A549 (cell line): Measurements from ENCODE around the gene NCCRP1. TPM values are rescaled to one million over a fixed set of nuclear protein-coding genes. Genes with fewer than 3 reads are reported as not detected.
A peak's percentile ranks its signal among the peaks of the same experiment; 100 is the strongest.

Source experiments
- ATAC-seq, 2 experiments: fragments of 200-7000 bp in 1 of 2; fragments of >200 bp in 1 of 2; cut with Nextera tagmentation in 1 of 2; cut with Tn5 transposase in 1 of 2; 3 replicates each; pipeline versions ENCODE4 v1.8.0 to v1.9.1; 2018 to 2020; ENCODE audit warnings: mild to moderate bottlenecking in 1 of 2, moderate library complexity in 1 of 2
- CTCF ChIA-PET: fragments of 300-600 bp; sonication (Branson Sonifier 250); formaldehyde crosslinking; extraction: SDS; loops from one replicate; lab custom pipeline; 2021; ENCODE audit warnings: antibody characterized with exemption, inconsistent platforms; lab: Yijun Ruan, JAX
- POLR2A ChIA-PET: fragments of 350-600 bp; formaldehyde crosslinking; extraction: SDS; loops from one replicate; lab custom pipeline; 2021; ENCODE audit warnings: antibody characterized with exemption, inconsistent platforms; lab: Yijun Ruan, JAX
- DNase-seq, 2 experiments: peaks; one replicate each; pipeline versions ENCODE4 v3.0.0 to v3.0.0-alpha.2; 2011 to 2016; ENCODE audit warnings: low read depth in 1 of 2, low spot score in 1 of 2
- FAIRE-seq: peaks from 2 replicates; lab custom pipeline; 2011; peaks lifted over from hg19 to GRCh38; lab: Jason Lieb, UNC
- H3K27ac ChIP-seq, 2 experiments: fragments of >200 bp; sonication (Bioruptor Twin); formaldehyde crosslinking; 3 replicates each; pipeline ENCODE4 v1.5.1; 2016 to 2017
- H3K4me1 ChIP-seq: fragments of >200 bp; sonication (Bioruptor Twin); formaldehyde crosslinking; 3 replicates; pipeline ENCODE4 v1.6.1; 2016
- H3K4me2 ChIP-seq: fragments of >200 bp; sonication (Bioruptor Twin); formaldehyde crosslinking; 3 replicates; pipeline ENCODE4 v1.6.1; 2016
- H3K4me3 ChIP-seq: fragments of >200 bp; sonication (Bioruptor Twin); formaldehyde crosslinking; 3 replicates; pipeline ENCODE4 v1.5.1; 2016
- H3K9me3 ChIP-seq: fragments of >200 bp; sonication (Bioruptor Twin); formaldehyde crosslinking; 3 replicates; pipeline ENCODE4 v1.6.1; 2016
- CBX2 ChIP-seq: fragments of 200-600 bp; sonication (generic); IDR thresholded peaks from 2 replicates; pipeline ENCODE4 v1.6.1; 2016; ENCODE audit warnings: low read depth, mild to moderate bottlenecking, borderline replicate concordance
- CBX8 ChIP-seq: fragments of 200-600 bp; sonication (generic); IDR thresholded peaks from 2 replicates; pipeline ENCODE4 v1.6.1; 2016
- CEBPB ChIP-seq, 2 experiments: fragments of >200 bp in 1 of 2; sonication (Bioruptor Twin) in 1 of 2; formaldehyde crosslinking in 1 of 2; IDR thresholded peaks; 2 replicates each; pipeline ENCODE4 v1.6.1; 2012 to 2016
- CHD2 ChIP-seq: fragments of 150-350 bp; IDR thresholded peaks from 2 replicates; pipeline ENCODE4 v1.6.1; 2014; ENCODE audit warnings: low read length; ENCODE audit not compliant: partially characterized antibody
- CHD4 ChIP-seq: fragments of 200-600 bp; sonication (generic); IDR thresholded peaks from 2 replicates; pipeline ENCODE4 v1.6.1; 2016; ENCODE audit warnings: antibody characterized with exemption, mild to moderate bottlenecking, borderline replicate concordance
- CTCF ChIP-seq: fragments of >200 bp; sonication (Bioruptor Twin); formaldehyde crosslinking; IDR thresholded peaks from 3 replicates; pipeline ENCODE4 v1.5.1; 2016
- EHMT2 ChIP-seq: fragments of 200-600 bp; sonication (generic); IDR thresholded peaks from 2 replicates; pipeline ENCODE4 v1.6.1; 2016; ENCODE audit warnings: antibody characterized with exemption, low read depth, mild to moderate bottlenecking, moderate library complexity
- FOSB ChIP-seq: fragments of 250-450 bp; sonication (Bioruptor Pico); IDR thresholded peaks from 2 replicates; pipeline ENCODE4 v1.5.0; 2020; ENCODE audit warnings: mild to moderate bottlenecking, moderate library complexity
- FOSL2 ChIP-seq, 2 experiments: fragments of 450-650 bp in 1 of 2; fragments of >200 bp in 1 of 2; sonication (Bioruptor Twin) in 1 of 2; formaldehyde crosslinking; IDR thresholded peaks; 2 replicates each; pipeline versions ENCODE4 v1.5.0 to v1.6.1; 2016 to 2020; ENCODE audit warnings: mild to moderate bottlenecking in 1 of 2, moderate library complexity in 1 of 2
- FOXS1 ChIP-seq: fragments of 250-450 bp; sonication (Bioruptor Pico); IDR thresholded peaks from 2 replicates; pipeline ENCODE4 v1.5.0; 2020; ENCODE audit warnings: mild to moderate bottlenecking, moderate library complexity
- HOXB13 ChIP-seq: fragments of 250-450 bp; sonication (Bioruptor Pico); IDR thresholded peaks from 2 replicates; pipeline ENCODE4 v1.5.0; 2020; ENCODE audit warnings: low read depth, mild to moderate bottlenecking, moderate library complexity
- JUN ChIP-seq, 2 experiments: fragments of >200 bp; sonication (Bioruptor Twin); formaldehyde crosslinking; IDR thresholded peaks; 2 replicates in 1 of 2; 3 replicates in 1 of 2; pipeline ENCODE4 v1.6.1; 2016 to 2017
- MAX ChIP-seq: IDR thresholded peaks from 2 replicates; pipeline ENCODE4 v1.6.1; 2012
- PBX3 ChIP-seq: IDR thresholded peaks from 2 replicates; pipeline ENCODE4 v1.6.1; 2012
- POLR2AphosphoS2 ChIP-seq: conservative IDR thresholded peaks from 2 replicates; pipeline ENCODE4 v1.6.1; 2012; ENCODE audit warnings: low read length, improper control_type of control experiment, inconsistent platforms
- RARB ChIP-seq: fragments of 250-450 bp; sonication (Bioruptor Pico); IDR thresholded peaks from 2 replicates; pipeline ENCODE4 v1.8.0; 2021; ENCODE audit warnings: mild to moderate bottlenecking, moderate library complexity
- RFX5 ChIP-seq: fragments of 450-650 bp; IDR thresholded peaks from 2 replicates; pipeline ENCODE4 v1.7.1; 2014; ENCODE audit warnings: antibody characterized with exemption, mild to moderate bottlenecking, moderate library complexity
- SREBF2 ChIP-seq: fragments of 450-650 bp; IDR thresholded peaks from 2 replicates; pipeline ENCODE4 v1.6.1; 2014; ENCODE audit warnings: mild to moderate bottlenecking, moderate library complexity
- TFCP2L1 ChIP-seq: fragments of 250-450 bp; sonication (Bioruptor Pico); IDR thresholded peaks from 2 replicates; pipeline ENCODE4 v1.5.0; 2021; ENCODE audit warnings: mild to moderate bottlenecking
- TP53 ChIP-seq: fragments of 250-450 bp; sonication (Bioruptor Pico); IDR thresholded peaks from 2 replicates; pipeline ENCODE4 v1.5.0; 2021; ENCODE audit warnings: mild to moderate bottlenecking, moderate library complexity
- ZC3H11A ChIP-seq: fragments of 450-650 bp; IDR thresholded peaks from 2 replicates; pipeline ENCODE4 v1.6.1; 2014; ENCODE audit warnings: antibody characterized with exemption, mild to moderate bottlenecking
- ZSCAN20 ChIP-seq: fragments of 250-450 bp; sonication (Bioruptor Pico); IDR thresholded peaks from 2 replicates; pipeline ENCODE4 v1.8.0; 2022; ENCODE audit warnings: mild to moderate bottlenecking, moderate library complexity
- WGBS: methylation state at CpG from one replicate; pipeline ENCODE4 v1.1.6; 2017; ENCODE audit errors: missing lambda C conversion rate; 5-methylcytosine and 5-hydroxymethylcytosine counted together
- polyA plus RNA-seq, 4 experiments: library from polyadenylated mRNA; depleted of rRNA in 3 of 4; stranded (reverse); fragments of >200 nt; fragmentation: RNase III in 1 of 4; extraction: RNeasy Plus Mini Kit Qiagen cat#74134 plus additional on column Dnase treatment in 1 of 4; gene quantifications; 2 replicates in 3 of 4; 3 replicates in 1 of 4; pipeline ENCODE4 v1.2.3, GENCODE V29; 2011 to 2017
- TF ChIP-seq, protein P1 (sequence below): fragments of 200-600 bp; sonication (generic); IDR thresholded peaks from 2 replicates; pipeline ENCODE4 v1.6.1; 2016; ENCODE audit warnings: antibody characterized with exemption, mild to moderate bottlenecking, moderate library complexity
- TF ChIP-seq, protein P2 (sequence below): fragments of 250-450 bp; sonication (Bioruptor Pico); IDR thresholded peaks from 2 replicates; pipeline ENCODE4 v1.5.0; 2020; ENCODE audit warnings: low read depth, mild to moderate bottlenecking, moderate library complexity

NCCRP1 gene
- polyA plus RNA-seq, 2 of the 4 experiments (the other 2 are of a cell fraction), result 0.90 to 0.99 TPM

GRCh38 chr19:39181500-39182173 is 15.1 kb upstream of the NCCRP1 start:
- POLR2A ChIA-PET, result interaction anchor here (0.6 kb wide), 1 partner anchor 220 kb away, joined by 3 read pairs; no protein-coding TSS in a partner anchor
- 75% methylated on average over 21 of the region's 21 CpGs for WGBS
- TF ChIP-seq, protein P1, sequence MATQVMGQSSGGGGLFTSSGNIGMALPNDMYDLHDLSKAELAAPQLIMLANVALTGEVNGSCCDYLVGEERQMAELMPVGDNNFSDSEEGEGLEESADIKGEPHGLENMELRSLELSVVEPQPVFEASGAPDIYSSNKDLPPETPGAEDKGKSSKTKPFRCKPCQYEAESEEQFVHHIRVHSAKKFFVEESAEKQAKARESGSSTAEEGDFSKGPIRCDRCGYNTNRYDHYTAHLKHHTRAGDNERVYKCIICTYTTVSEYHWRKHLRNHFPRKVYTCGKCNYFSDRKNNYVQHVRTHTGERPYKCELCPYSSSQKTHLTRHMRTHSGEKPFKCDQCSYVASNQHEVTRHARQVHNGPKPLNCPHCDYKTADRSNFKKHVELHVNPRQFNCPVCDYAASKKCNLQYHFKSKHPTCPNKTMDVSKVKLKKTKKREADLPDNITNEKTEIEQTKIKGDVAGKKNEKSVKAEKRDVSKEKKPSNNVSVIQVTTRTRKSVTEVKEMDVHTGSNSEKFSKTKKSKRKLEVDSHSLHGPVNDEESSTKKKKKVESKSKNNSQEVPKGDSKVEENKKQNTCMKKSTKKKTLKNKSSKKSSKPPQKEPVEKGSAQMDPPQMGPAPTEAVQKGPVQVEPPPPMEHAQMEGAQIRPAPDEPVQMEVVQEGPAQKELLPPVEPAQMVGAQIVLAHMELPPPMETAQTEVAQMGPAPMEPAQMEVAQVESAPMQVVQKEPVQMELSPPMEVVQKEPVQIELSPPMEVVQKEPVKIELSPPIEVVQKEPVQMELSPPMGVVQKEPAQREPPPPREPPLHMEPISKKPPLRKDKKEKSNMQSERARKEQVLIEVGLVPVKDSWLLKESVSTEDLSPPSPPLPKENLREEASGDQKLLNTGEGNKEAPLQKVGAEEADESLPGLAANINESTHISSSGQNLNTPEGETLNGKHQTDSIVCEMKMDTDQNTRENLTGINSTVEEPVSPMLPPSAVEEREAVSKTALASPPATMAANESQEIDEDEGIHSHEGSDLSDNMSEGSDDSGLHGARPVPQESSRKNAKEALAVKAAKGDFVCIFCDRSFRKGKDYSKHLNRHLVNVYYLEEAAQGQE, result no peak
- TF ChIP-seq FOSB (CRISPR knock-in tag), result no peak
- TF ChIP-seq FOSL2 (IDR thresholded peaks at IDR 0.05), result no peak
- no peak for TF ChIP-seq FOSL2 (CRISPR knock-in tag; IDR thresholded peaks at IDR 0.05)
- TF ChIP-seq TP53, result no peak
- peak in 1 of 2 experiments; percentile 10; a peak in 2 of 5 replicates for TF ChIP-seq JUN (IDR thresholded peaks at IDR 0.05)
- TF ChIP-seq TFCP2L1 (CRISPR knock-in tag), result no peak
- TF ChIP-seq EHMT2, result no peak
- no peak for TF ChIP-seq CBX8
- no peak for TF ChIP-seq ZSCAN20 (CRISPR knock-in tag)
- no peak for TF ChIP-seq CTCF
- 0 out of 2 replicates have a peak, but pooled peaks have one; percentile 58 for TF ChIP-seq POLR2AphosphoS2
- no peak for TF ChIP-seq CEBPB (IDR thresholded peaks at IDR 0.05)
- TF ChIP-seq RFX5, result no peak
- TF ChIP-seq, protein P2, sequence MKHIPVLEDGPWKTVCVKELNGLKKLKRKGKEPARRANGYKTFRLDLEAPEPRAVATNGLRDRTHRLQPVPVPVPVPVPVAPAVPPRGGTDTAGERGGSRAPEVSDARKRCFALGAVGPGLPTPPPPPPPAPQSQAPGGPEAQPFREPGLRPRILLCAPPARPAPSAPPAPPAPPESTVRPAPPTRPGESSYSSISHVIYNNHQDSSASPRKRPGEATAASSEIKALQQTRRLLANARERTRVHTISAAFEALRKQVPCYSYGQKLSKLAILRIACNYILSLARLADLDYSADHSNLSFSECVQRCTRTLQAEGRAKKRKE (CRISPR knock-in tag), result no peak
- TF ChIP-seq HOXB13, result no peak
- TF ChIP-seq, all 56 proteins: peak for 2
- no peak for FAIRE-seq
- Histone ChIP-seq H3K9me3 (no peaks in the 10 kb centered on the region), H3K4me2 (no peak overlapping the region), H3K27ac (peak overlapping the region in 1 of 2 experiments; percentile 9; a peak in 2 of 6 replicates), H3K4me3 (no peak overlapping the region), H3K4me1 (no peaks in the 10 kb centered on the region)
- ATAC-seq, result peak; percentile 8 to 10; a peak in 4 of 6 replicates
- DNase-seq, result no peak
- CTCF ChIA-PET, result interaction anchor here (0.6 to 6.5 kb wide), 15 partner anchors 10 to 295 kb away, joined by 3 to 36 read pairs (median 5); partner anchors contain the start of gene FBXO17

- 71% methylated on average over 4 of the region's 4 CpGs for WGBS
- Histone ChIP-seq H3K4me2 (no peak overlapping the region), H3K27ac (peak overlapping the region in 1 of 2 experiments; percentile 9; a peak in 2 of 6 replicates), H3K4me3 (no peak overlapping the region), H3K9me3 (no peaks in the 10 kb centered on the region), H3K4me1 (no peaks in the 10 kb centered on the region)
- TF ChIP-seq FOXS1, result no peak
- no peak for TF ChIP-seq MAX
- TF ChIP-seq ZC3H11A, result no peak
- TF ChIP-seq EHMT2, result no peak
- TF ChIP-seq PBX3, result peak; percentile 69; the same call in 1 of the 2 replicates
- TF ChIP-seq CHD4, result no peak
- TF ChIP-seq CHD2, result no peak
- TF ChIP-seq SREBF2, result no peak
- 0 out of 2 replicates have a peak, but pooled peaks have one; percentile 18 for TF ChIP-seq POLR2AphosphoS2
- TF ChIP-seq CBX2, result no peak
- TF ChIP-seq RARB (CRISPR knock-in tag), result no peak
- ChIA-PET CTCF (interaction anchor here (0.6 to 6.5 kb wide), 16 partner anchors 11 to 295 kb away, joined by 3 to 36 read pairs (median 4); partner anchors contain the start of gene FBXO17), POLR2A (no interaction called here)
- DNase-seq (no peak), ATAC-seq (peak; percentile 6 to 20; a peak in 4 of 6 replicates), FAIRE-seq (peak; percentile 23)
These were observed 14.6 kb upstream of the NCCRP1 start for GRCh38 chr19:39182174-39182505.
